SK-N-SH (cell line): ENCODE results near the gene PTCD1. TPM values are rescaled to one million over a fixed set of nuclear protein-coding genes. Genes with fewer than 3 reads are reported as not detected.

Experiments used
- CTCF ChIA-PET: fragments of 300-600, 350-600 bp; formaldehyde crosslinking; extraction: SDS; loops from one replicate; lab custom pipeline; 2021; lab: Yijun Ruan, JAX
- POLR2A ChIA-PET: fragments of 350-600 bp; sonication (Branson Sonifier 250); formaldehyde crosslinking; extraction: SDS; loops from one replicate; lab custom pipeline; 2020; ENCODE audit warnings: antibody characterized with exemption, inconsistent platforms; lab: Yijun Ruan, JAX
- DNase-seq: peaks from one replicate; pipeline ENCODE4 v3.0.0; 2012
- H2AFZ ChIP-seq: fragments of 200-600 bp; sonication (generic); 2 replicates; pipeline ENCODE4 v1.8.1; 2016; ENCODE audit warnings: antibody characterized with exemption, mild to moderate bottlenecking, low read depth
- H3F3A ChIP-seq: fragments of 200-600 bp; sonication (generic); replicated peaks from 2 replicates; pipeline ENCODE3; 2016; ENCODE audit warnings: antibody characterized with exemption, mild to moderate bottlenecking; ENCODE audit not compliant: insufficient read depth
- H3K27ac ChIP-seq, 2 experiments: fragments of 200-500 bp in 1 of 2; fragments of 200-600 bp in 1 of 2; sonication (Bioruptor generic) in 1 of 2; sonication (generic), shearing (Covaris generic) in 1 of 2; 2 replicates each; pipeline versions ENCODE4 v1.5.1 to v1.6.1; 2014 to 2016; ENCODE audit warnings: low read depth in 2 of 2, inconsistent platforms in 1 of 2, low read length in 1 of 2, mild to moderate bottlenecking in 1 of 2, mixed read lengths in 1 of 2
- H3K27me3 ChIP-seq: fragments of 200-600 bp; sonication (generic), shearing (Covaris generic); 2 replicates; pipeline ENCODE4 v1.6.1; 2016; ENCODE audit warnings: mixed run types; ENCODE audit not compliant: insufficient read depth
- H3K36me3 ChIP-seq, 2 experiments: fragments of 200-500 bp in 1 of 2; fragments of 200-600 bp in 1 of 2; sonication (Bioruptor generic) in 1 of 2; sonication (generic) in 1 of 2; replicated peaks in 1 of 2; 2 replicates each; pipeline versions ENCODE3 to v1.5.1; 2014 to 2016; ENCODE audit warnings: low read length in 1 of 2, mild to moderate bottlenecking in 1 of 2; ENCODE audit not compliant: insufficient read depth in 2 of 2, control insufficient read depth in 1 of 2
- H3K4me1 ChIP-seq, 2 experiments: fragments of 200-500 bp in 1 of 2; fragments of 200-600 bp in 1 of 2; sonication (Bioruptor generic) in 1 of 2; sonication (generic), shearing (Covaris generic) in 1 of 2; 2 replicates each; pipeline versions ENCODE4 v1.5.1 to v1.6.1; 2014 to 2016; ENCODE audit warnings: low read depth in 1 of 2, low read length in 1 of 2, mixed run types in 1 of 2; ENCODE audit not compliant: insufficient read depth in 2 of 2, control insufficient read depth in 1 of 2
- H3K4me2 ChIP-seq: fragments of 200-600 bp; sonication (generic), shearing (Covaris generic); 2 replicates; pipeline ENCODE4 v1.6.1; 2017; ENCODE audit warnings: mixed run types
- H3K4me3 ChIP-seq, 2 experiments: fragments of 200-500 bp in 1 of 2; fragments of 200-600 bp in 1 of 2; sonication (Bioruptor generic) in 1 of 2; sonication (generic), shearing (Covaris generic) in 1 of 2; 2 replicates each; pipeline versions ENCODE4 v1.5.1 to v1.8.1; 2014 to 2016; ENCODE audit warnings: low read depth in 2 of 2, inconsistent platforms in 1 of 2, low read length in 1 of 2, mild to moderate bottlenecking in 1 of 2, mixed read lengths in 1 of 2, moderate library complexity in 1 of 2
- H3K79me2 ChIP-seq: fragments of 200-600 bp; sonication (generic); 2 replicates; pipeline ENCODE4 v1.8.1; 2017; ENCODE audit warnings: mild to moderate bottlenecking; ENCODE audit not compliant: insufficient read depth
- H3K9ac ChIP-seq: fragments of 200-600 bp; sonication (generic); 2 replicates; pipeline ENCODE4 v1.6.1; 2017; ENCODE audit warnings: mixed run types
- H3K9me2 ChIP-seq: fragments of 200-600 bp; sonication (generic); 2 replicates; pipeline ENCODE4 v1.6.1; 2017; ENCODE audit warnings: mixed run types
- H3K9me3 ChIP-seq: fragments of 200-600 bp; sonication (generic); 2 replicates; pipeline ENCODE4 v1.6.1; 2017; ENCODE audit warnings: mixed run types, mild to moderate bottlenecking, moderate library complexity
- H4K20me1 ChIP-seq: fragments of 200-600 bp; sonication (generic); 2 replicates; pipeline ENCODE4 v1.6.1; 2017; ENCODE audit warnings: mild to moderate bottlenecking, mixed run types; ENCODE audit not compliant: insufficient read depth
- CTCF ChIP-seq: fragments of 200-600 bp; sonication (generic); IDR thresholded peaks from 2 replicates; pipeline ENCODE4 v1.6.1; 2017; ENCODE audit warnings: antibody characterized with exemption, mild to moderate bottlenecking, moderate library complexity
- ELF1 ChIP-seq: IDR thresholded peaks from 2 replicates; pipeline ENCODE4 v1.4.0; 2012
- EP300 ChIP-seq, 2 experiments: IDR thresholded peaks; 2 replicates each; pipeline versions ENCODE4 v1.4.0 to v1.6.1; 2012; ENCODE audit warnings: borderline replicate concordance in 1 of 2, low read depth in 1 of 2, low read length in 1 of 2
- EZH2phosphoT487 ChIP-seq: fragments of 200-600 bp; sonication (generic); IDR thresholded peaks from 2 replicates; pipeline ENCODE4 v1.6.1; 2017; ENCODE audit warnings: low read depth, mixed run types, mild to moderate bottlenecking, antibody characterized with exemption, moderate library complexity, borderline replicate concordance
- GABPA ChIP-seq: IDR thresholded peaks from 2 replicates; pipeline ENCODE4 v1.4.0; 2012; ENCODE audit warnings: low read depth, mild to moderate bottlenecking
- GATA2 ChIP-seq: sonication (generic); formaldehyde crosslinking; IDR thresholded peaks from 2 replicates; pipeline ENCODE4 v1.5.0; 2020; ENCODE audit warnings: mild to moderate bottlenecking, missing genetic modification reagents
- MAX ChIP-seq: IDR thresholded peaks from 2 replicates; pipeline ENCODE4 v1.4.0; 2012; ENCODE audit warnings: low read depth
- MEF2A ChIP-seq: IDR thresholded peaks from 2 replicates; pipeline ENCODE4 v1.4.0; 2012; ENCODE audit warnings: low read depth, borderline replicate concordance
- MXI1 ChIP-seq: IDR thresholded peaks from 2 replicates; pipeline ENCODE4 v1.6.1; 2012; ENCODE audit warnings: mild to moderate bottlenecking, low read depth, low read length, improper control_type of control experiment
- NRF1 ChIP-seq: IDR thresholded peaks from 2 replicates; pipeline ENCODE4 v1.6.1; 2012; ENCODE audit warnings: low read depth, mild to moderate bottlenecking, low read length
- PBX3 ChIP-seq: IDR thresholded peaks from 2 replicates; pipeline ENCODE4; 2012
- POLR2AphosphoS5 ChIP-seq: IDR thresholded peaks from 2 replicates; pipeline ENCODE4 v1.6.1; 2012; ENCODE audit warnings: low read depth, low read length
- RAD21 ChIP-seq: IDR thresholded peaks from 2 replicates; pipeline ENCODE4 v1.6.1; 2012; ENCODE audit warnings: mild to moderate bottlenecking, low read length
- RFX5 ChIP-seq: IDR thresholded peaks from 2 replicates; pipeline ENCODE4 v1.6.1; 2012; ENCODE audit warnings: mild to moderate bottlenecking, improper control_type of control experiment, low read length
- TAF1 ChIP-seq: IDR thresholded peaks from 2 replicates; pipeline ENCODE4 v1.6.1; 2012; ENCODE audit warnings: low read depth, mild to moderate bottlenecking, low read length, moderate library complexity, borderline replicate concordance
- USF1 ChIP-seq: IDR thresholded peaks from 2 replicates; pipeline ENCODE4 v1.4.0; 2012; ENCODE audit warnings: low read depth, borderline replicate concordance
- USF2 ChIP-seq: fragments of 150-350 bp; IDR thresholded peaks from 2 replicates; pipeline ENCODE4 v1.6.1; 2017; ENCODE audit warnings: antibody characterized with exemption, low read length, low read depth, borderline replicate concordance
- ZBTB33 ChIP-seq: IDR thresholded peaks from 2 replicates; pipeline ENCODE4 v1.4.0; 2012; ENCODE audit warnings: low read depth, borderline replicate concordance
- WGBS: methylation state at CpG from one replicate; pipeline ENCODE4 v1.1.6; 2017; ENCODE audit warnings: low lambda C conversion rate; 5-methylcytosine and 5-hydroxymethylcytosine counted together
- polyA plus RNA-seq, 3 experiments: library from polyadenylated mRNA; depleted of rRNA; stranded (reverse); fragments of >200 nt; gene quantifications; 2 replicates each; pipeline ENCODE4 v1.2.3, GENCODE V29; 2012

PTCD1 gene
- polyA plus RNA-seq, 1 of the 3 experiments (the other 2 are of a cell fraction) = 8.2 TPM

- TF ChIP-seq ZBTB33 = no peak
Observed at GRCh38 chr7:99485094-99485493, 46.5 kb upstream of the PTCD1 start (continued).

GRCh38 chr7:99478464-99479440 lies 40.2 kb upstream of the PTCD1 start:
- TF ChIP-seq NRF1 (no peak), PBX3 (no peak), MEF2A (no peak), GABPA (no peak), USF2 (no peak), USF1 (no peak), POLR2AphosphoS5 (no peak), RAD21 (no peak), ZBTB33 (no peak), MAX (no peak), EP300 (IDR thresholded peaks at IDR 0.05; ENCODE audit: borderline replicate concordance in 1 of 2, low read depth in 1 of 2, low read length in 1 of 2) (no peak), ELF1 (no peak), EZH2phosphoT487 (no peak), GATA2 (CRISPR knock-in tag) (no peak), CTCF (no peak), TAF1 (no peak), RFX5 (no peak), MXI1 (no peak)
- H3K4me2 ChIP-seq = no peak overlapping the region
- peaks cover 3% of the 10 kb centered on the region; the same call in 1 of the 2 replicates for H4K20me1 ChIP-seq
- ChIA-PET CTCF (interaction anchor here (0.8 to 1.2 kb wide), 3 partner anchors 11 to 45 kb away, joined by 3 read pairs; no protein-coding TSS in a partner anchor), POLR2A (no interaction called here)
- H3F3A ChIP-seq = no peaks in the 10 kb centered on the region
- H3K27me3 ChIP-seq = no peaks in the 10 kb centered on the region
- no peak overlapping the region for H2AFZ ChIP-seq
- peaks cover 28 to 38% of the 10 kb centered on the region in 2 experiments for H3K36me3 ChIP-seq
- no peak overlapping the region for H3K9ac ChIP-seq
- H3K9me2 ChIP-seq = no peaks in the 10 kb centered on the region
- no peaks in the 10 kb centered on the region for H3K9me3 ChIP-seq
- H3K27ac ChIP-seq = peak overlapping the region in 1 of 2 experiments; percentile 2; a peak in 1 of 4 replicates
- no peak for DNase-seq
- peaks cover 75% of the 10 kb centered on the region for H3K79me2 ChIP-seq
- peaks cover 4 to 8% of the 10 kb centered on the region in 2 experiments; a peak in 2 of 4 replicates for H3K4me1 ChIP-seq
- WGBS = 92% methylated on average over 14 of the region's 15 CpGs
- no peak overlapping the region for H3K4me3 ChIP-seq
